Measurements from ENCODE around the gene TSC2. TPM values are rescaled to one million over a fixed set of nuclear protein-coding genes. Genes with fewer than 3 reads are reported as not detected.

The TSC2 gene
- total and polyA plus RNA-seq, 9 of the 15 experiments (the other 6 are each of a cell fraction or from before 2014, with no cell fraction given), result 1.3 to 68.1 (median 16.6) TPM

DNA sequence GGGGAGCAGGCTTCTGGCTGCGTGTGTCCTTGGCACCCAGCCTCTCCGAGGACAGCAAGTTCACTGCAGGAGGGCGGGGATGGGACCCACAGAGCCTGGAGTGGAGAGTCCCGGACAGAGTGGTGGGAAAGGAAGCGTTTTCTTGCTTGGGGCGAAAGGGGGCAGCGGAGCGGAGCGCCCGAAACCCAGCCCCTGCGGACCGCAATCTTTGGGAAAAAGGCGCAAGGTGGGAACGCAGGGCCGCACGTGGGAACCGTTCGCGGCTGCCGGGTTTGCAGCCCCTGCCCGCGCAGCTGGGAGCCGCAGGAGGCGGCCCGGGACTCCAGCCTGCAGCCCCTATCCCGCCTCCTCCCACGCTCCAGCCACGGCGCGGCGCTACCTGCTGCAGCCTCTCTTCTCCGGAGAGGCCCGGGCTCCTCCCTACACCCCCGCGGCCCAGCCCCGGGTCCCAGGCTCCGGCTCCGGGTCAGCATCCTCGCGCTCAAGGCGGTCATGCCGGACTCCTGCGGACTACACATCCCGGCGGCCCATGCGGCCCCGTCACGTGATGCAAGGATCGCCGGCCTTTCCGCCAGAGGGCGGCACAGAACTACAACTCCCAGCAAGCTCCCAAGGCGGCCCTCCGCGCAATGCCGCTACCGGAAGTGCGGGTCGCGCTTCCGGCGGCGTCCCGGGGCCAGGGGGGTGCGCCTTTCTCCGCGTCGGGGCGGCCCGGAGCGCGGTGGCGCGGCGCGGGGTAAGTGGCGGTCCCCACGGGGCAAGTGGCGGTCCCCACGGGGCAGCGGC, at the start of gene TSC2, which contains the start of gene NTHL1 (continued):
- TF ChIP-seq KDM1A (IDR thresholded peaks at IDR 0.05) (no peak), HDAC2 (IDR thresholded peaks at IDR 0.05) (peak; percentile 62; the same call in 1 of the 2 replicates), ZNF174 (CRISPR knock-in tag; IDR thresholded peaks at IDR 0.05) (no peak), LEF1 (IDR thresholded peaks at IDR 0.05) (no peak), NFATC3 (IDR thresholded peaks at IDR 0.05) (no peak), ZNF764 (CRISPR knock-in tag; IDR thresholded peaks at IDR 0.05; ENCODE audit: low read depth) (no peak), ZNF551 (CRISPR knock-in tag; IDR thresholded peaks at IDR 0.05) (no peak), KDM5B (IDR thresholded peaks at IDR 0.05; ENCODE audit: insufficient replicate concordance, low read depth, low read length) (peak; percentile 78), SIN3A (IDR thresholded peaks at IDR 0.05; ENCODE audit: borderline replicate concordance in 2 of 2, control insufficient read depth in 1 of 2, low read depth in 2 of 2, low read length in 2 of 2) (peak; percentile 71 to 77; a peak in 3 of 4 replicates), GTF2E2 (tag; IDR thresholded peaks at IDR 0.05) (no peak; the same call in 1 of the 2 replicates), ZNF184 (CRISPR knock-in tag; IDR thresholded peaks at IDR 0.05) (no peak), GATAD2A (IDR thresholded peaks at IDR 0.05) (no peak), ZNF77 (CRISPR knock-in tag; IDR thresholded peaks at IDR 0.05) (no peak), JUNB (CRISPR knock-in tag; conservative IDR thresholded peaks at IDR 0.05) (no peak), MAZ (CRISPR knock-in tag; conservative IDR thresholded peaks at IDR 0.05 in 1 of 2, IDR thresholded peaks at IDR 0.05 in 1 of 2) (peak; percentile 71 to 90; a peak in 3 of 4 replicates), XRCC5 (IDR thresholded peaks at IDR 0.05; ENCODE audit: low read depth, low read length) (no peak), ZNF239 (CRISPR knock-in tag; IDR thresholded peaks at IDR 0.05) (no peak; the same call in 1 of the 2 replicates), BHLHE40 (IDR thresholded peaks at IDR 0.05; ENCODE audit: low read length) (peak; percentile 89)
- TF ChIP-seq, protein P1, sequence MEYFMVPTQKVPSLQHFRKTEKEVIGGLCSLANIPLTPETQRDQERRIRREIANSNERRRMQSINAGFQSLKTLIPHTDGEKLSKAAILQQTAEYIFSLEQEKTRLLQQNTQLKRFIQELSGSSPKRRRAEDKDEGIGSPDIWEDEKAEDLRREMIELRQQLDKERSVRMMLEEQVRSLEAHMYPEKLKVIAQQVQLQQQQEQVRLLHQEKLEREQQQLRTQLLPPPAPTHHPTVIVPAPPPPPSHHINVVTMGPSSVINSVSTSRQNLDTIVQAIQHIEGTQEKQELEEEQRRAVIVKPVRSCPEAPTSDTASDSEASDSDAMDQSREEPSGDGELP (CRISPR knock-in tag; IDR thresholded peaks at IDR 0.05; ENCODE audit: borderline replicate concordance), result peak; percentile 89
- TF ChIP-seq, protein P2, sequence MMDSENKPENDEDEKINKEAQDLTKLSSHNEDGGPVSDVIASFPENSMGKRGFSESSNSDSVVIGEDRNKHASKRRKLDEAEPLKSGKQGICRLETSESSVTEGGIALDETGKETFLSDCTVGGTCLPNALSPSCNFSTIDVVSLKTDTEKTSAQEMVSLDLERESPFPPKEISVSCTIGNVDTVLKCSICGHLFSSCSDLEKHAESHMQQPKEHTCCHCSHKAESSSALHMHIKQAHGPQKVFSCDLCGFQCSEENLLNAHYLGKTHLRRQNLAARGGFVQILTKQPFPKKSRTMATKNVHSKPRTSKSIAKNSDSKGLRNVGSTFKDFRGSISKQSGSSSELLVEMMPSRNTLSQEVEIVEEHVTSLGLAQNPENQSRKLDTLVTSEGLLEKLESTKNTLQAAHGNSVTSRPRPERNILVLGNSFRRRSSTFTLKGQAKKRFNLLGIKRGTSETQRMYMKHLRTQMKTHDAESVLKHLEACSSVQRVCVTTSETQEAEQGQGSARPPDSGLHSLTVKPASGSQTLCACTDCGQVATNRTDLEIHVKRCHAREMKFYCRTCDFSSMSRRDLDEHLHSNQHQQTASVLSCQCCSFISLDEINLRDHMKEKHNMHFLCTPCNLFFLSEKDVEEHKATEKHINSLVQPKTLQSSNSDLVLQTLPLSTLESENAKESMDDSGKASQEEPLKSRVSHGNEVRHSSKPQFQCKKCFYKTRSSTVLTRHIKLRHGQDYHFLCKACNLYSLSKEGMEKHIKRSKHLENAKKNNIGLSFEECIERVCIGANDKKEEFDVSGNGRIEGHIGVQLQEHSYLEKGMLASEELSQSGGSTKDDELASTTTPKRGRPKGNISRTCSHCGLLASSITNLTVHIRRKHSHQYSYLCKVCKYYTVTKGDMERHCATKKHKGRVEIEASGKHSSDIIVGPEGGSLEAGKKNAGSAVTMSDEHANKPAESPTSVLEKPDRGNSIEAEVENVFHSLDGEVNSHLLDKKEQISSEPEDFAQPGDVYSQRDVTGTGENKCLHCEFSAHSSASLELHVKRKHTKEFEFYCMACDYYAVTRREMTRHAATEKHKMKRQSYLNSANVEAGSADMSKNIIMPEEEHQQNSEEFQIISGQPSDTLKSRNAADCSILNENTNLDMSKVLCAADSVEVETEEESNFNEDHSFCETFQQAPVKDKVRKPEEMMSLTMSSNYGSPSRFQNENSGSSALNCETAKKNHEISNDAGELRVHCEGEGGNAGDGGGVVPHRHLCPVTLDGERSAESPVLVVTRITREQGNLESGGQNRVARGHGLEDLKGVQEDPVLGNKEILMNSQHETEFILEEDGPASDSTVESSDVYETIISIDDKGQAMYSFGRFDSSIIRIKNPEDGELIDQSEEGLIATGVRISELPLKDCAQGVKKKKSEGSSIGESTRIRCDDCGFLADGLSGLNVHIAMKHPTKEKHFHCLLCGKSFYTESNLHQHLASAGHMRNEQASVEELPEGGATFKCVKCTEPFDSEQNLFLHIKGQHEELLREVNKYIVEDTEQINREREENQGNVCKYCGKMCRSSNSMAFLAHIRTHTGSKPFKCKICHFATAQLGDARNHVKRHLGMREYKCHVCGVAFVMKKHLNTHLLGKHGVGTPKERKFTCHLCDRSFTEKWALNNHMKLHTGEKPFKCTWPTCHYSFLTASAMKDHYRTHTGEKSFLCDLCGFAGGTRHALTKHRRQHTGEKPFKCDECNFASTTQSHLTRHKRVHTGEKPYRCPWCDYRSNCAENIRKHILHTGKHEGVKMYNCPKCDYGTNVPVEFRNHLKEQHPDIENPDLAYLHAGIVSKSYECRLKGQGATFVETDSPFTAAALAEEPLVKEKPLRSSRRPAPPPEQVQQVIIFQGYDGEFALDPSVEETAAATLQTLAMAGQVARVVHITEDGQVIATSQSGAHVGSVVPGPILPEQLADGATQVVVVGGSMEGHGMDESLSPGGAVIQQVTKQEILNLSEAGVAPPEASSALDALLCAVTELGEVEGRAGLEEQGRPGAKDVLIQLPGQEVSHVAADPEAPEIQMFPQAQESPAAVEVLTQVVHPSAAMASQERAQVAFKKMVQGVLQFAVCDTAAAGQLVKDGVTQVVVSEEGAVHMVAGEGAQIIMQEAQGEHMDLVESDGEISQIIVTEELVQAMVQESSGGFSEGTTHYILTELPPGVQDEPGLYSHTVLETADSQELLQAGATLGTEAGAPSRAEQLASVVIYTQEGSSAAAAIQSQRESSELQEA (IDR thresholded peaks at IDR 0.05; ENCODE audit: low read depth), result no peak

All from K562 (cell line).